D721Med (cell line): Measurements from ENCODE around the gene KCNH2.

Source experiments
- DNase-seq: peaks from one replicate; pipeline ENCODE4 v3.0.0; 2011; ENCODE audit warnings: low spot score; ENCODE audit not compliant: insufficient read length
- FAIRE-seq: peaks from 2 replicates; lab custom pipeline; 2011; peaks lifted over from hg19 to GRCh38; lab: Jason Lieb, UNC
- CTCF ChIP-seq: IDR thresholded peaks from 2 replicates; pipeline ENCODE4 v1.5.1; 2012; ENCODE audit warnings: mild to moderate bottlenecking, control low read depth; ENCODE audit not compliant: insufficient read depth; ENCODE audit errors: missing control alignments

The KCNH2 gene

GRCh38 chr7:150993511-150993910, 15.4 kb upstream of the KCNH2 start:
- TF ChIP-seq CTCF, result no peak
- no peak for DNase-seq
- FAIRE-seq, result no peak

GRCh38 chr7:150992833-150993302, 14.7 kb upstream of the KCNH2 start:
- FAIRE-seq, result no peak
- TF ChIP-seq CTCF, result no peak
- DNase-seq, result no peak

GRCh38 chr7:150992051-150992640, 14.0 kb upstream of the KCNH2 start:
- no peak for TF ChIP-seq CTCF
- FAIRE-seq (no peak), DNase-seq (no peak)

GRCh38 chr7:150990416-150991186, 12.5 kb upstream of the KCNH2 start, which contains the start of gene NOS3:
Gene NOS3 (plus strand): TSS chr7:150991017. CDS start chr7:150993804, 2,787 bp downstream.
- TF ChIP-seq CTCF, result no peak
- DNase-seq (no peak), FAIRE-seq (no peak)

- no peak for FAIRE-seq
- DNase-seq, result no peak
- TF ChIP-seq CTCF, result no peak
Measured at GRCh38 chr7:150989456-150989855, 11.3 kb upstream of the KCNH2 start.

- FAIRE-seq (no peak), DNase-seq (peak; percentile 98)
- TF ChIP-seq CTCF, result peak; percentile 94
Measured at GRCh38 chr7:150988230-150989226, 10.4 kb upstream of the KCNH2 start.
